M059J (cell line): ENCODE data around the gene IGSF8. TPM values are rescaled to one million over a fixed set of nuclear protein-coding genes. Genes with fewer than 3 reads are reported as not detected.
A peak's percentile ranks its signal among the peaks of the same experiment; 100 is the strongest.

Experiments used
- DNase-seq: peaks from one replicate; pipeline ENCODE4 v3.0.0-alpha.2; 2012; ENCODE audit warnings: low read depth
- total RNA-seq: library from RNA; depleted of rRNA; stranded (reverse); fragments of >200 nt; shearing (Covaris generic); gene quantifications from 2 replicates; pipeline ENCODE4 v1.2.3, GENCODE V29; 2014; rRNA removed

The IGSF8 gene, protein sequence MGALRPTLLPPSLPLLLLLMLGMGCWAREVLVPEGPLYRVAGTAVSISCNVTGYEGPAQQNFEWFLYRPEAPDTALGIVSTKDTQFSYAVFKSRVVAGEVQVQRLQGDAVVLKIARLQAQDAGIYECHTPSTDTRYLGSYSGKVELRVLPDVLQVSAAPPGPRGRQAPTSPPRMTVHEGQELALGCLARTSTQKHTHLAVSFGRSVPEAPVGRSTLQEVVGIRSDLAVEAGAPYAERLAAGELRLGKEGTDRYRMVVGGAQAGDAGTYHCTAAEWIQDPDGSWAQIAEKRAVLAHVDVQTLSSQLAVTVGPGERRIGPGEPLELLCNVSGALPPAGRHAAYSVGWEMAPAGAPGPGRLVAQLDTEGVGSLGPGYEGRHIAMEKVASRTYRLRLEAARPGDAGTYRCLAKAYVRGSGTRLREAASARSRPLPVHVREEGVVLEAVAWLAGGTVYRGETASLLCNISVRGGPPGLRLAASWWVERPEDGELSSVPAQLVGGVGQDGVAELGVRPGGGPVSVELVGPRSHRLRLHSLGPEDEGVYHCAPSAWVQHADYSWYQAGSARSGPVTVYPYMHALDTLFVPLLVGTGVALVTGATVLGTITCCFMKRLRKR
- total RNA-seq = 11.4 and 29.9 TPM in 2 replicates

GRCh38 chr1:160097911-160098851 lies at the start of gene IGSF8:
Gene IGSF8 (minus strand): TSS chr1:160098619. CDS start chr1:160098472, 147 bp downstream.
- peak; percentile 69 for DNase-seq

DNA sequence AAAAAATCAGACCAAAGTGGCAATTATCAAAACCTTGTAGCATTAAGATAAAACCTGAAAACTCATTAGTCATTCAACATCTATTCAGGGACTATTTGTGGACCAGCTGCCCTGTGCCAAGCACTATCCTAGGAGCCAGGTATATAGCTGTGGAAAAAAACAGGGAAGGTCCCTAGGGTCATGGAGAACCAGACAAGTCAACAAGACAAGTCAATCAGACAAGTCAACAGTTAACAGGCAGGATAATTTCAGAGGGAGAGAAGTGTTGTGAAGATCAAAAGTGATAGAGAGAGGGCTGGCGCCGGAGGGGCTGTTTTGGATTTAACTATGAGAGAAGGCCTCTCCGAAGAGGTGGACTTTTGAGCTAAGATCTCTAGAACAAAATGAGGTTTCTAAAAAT lies 49.7 kb upstream of the IGSF8 start:
- no peak for DNase-seq

DNA sequence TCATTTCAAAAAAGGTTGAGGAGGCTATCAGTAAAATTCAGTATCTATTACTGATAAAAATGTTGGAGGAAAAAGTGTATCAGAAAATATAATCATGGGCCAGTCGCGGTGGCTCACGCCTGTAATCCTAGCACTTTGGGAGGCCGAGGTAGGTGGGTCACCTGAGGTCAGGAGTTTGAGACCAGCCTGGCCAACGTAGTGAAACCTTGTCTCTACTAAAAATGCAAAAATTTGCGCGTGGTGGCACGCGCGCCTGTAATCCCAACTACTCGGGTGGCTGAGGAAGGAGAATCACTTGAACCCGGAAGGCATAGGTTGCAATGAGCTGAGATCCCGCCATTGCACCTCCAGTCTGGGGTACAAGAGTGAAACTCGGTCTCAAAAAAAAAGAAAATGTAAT lies 47.7 kb upstream of the IGSF8 start:
- DNase-seq = no peak

GRCh38 chr1:160144921-160145320 lies 46.5 kb upstream of the IGSF8 start:
- DNase-seq = peak; percentile 70

- DNase-seq = no peak
These were observed 45.3 kb upstream of the IGSF8 start for GRCh38 chr1:160143695-160144094.

DNA sequence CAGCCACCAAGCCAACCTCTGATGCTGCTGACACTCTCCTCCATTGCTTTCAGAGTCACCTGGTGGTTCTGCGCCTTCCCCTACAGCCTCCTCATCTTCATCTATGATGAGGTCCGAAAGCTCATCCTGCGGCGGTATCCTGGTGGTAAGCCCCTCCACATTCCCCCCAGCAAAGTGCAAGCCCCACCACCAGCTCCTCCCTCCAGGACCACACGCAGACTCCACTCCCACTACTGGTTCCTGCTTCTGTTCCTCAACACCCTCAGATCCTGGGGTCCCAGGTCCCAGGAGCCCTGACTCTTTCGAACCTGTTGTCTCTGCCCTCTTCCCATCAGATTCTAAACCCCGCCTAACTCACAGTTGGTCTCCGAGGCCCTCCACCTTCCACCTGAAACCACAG lies 41.4 kb upstream of the IGSF8 start:
- DNase-seq = no peak

GRCh38 chr1:160137216-160137862 lies 38.9 kb upstream of the IGSF8 start:
- no peak for DNase-seq

DNA sequence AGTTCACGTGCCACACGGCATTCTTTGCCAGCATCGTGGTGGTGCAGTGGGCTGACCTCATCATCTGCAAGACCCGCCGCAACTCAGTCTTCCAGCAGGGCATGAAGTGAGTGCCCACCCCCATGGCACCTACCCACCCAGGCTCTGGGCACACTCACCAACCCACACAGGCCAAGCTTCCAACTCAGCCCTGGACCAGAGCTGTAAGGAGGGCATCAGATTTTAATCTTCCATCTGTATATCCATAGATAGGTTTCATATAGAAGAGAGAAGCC lies 38.4 kb upstream of the IGSF8 start:
- no peak for DNase-seq

DNA sequence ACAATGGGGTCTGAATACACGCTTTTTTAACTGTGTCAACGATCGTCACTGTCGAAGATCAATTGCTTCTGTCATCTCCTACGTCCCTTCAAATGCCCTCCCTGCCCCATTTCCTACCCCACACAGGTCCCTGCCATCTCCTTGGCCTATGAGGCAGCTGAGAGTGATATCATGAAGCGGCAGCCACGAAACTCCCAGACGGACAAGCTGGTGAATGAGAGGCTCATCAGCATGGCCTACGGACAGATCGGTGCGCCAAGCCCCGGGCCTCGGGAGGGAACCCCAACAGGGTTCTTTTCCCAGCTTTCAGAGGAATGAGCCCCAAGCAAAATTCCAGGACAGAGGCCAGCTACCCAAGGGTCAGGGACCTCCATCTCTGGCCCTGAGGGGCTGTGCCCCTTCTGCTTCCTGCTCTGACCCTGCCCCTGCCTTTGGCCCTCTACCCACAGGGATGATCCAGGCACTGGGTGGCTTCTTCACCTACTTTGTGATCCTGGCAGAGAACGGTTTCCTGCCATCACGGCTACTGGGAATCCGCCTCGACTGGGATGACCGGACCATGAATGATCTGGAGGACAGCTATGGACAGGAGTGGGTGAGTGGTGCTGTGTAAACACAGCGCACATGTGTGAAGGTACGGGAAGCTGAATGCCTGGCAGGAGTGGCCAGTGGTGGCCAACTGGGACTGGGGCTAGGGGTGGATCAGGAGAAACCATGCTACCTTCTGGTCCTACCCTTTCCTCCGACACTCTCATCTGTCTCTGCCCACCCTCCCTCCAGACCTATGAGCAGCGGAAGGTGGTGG lies 37.9 kb upstream of the IGSF8 start:
- no peak for DNase-seq

DNA sequence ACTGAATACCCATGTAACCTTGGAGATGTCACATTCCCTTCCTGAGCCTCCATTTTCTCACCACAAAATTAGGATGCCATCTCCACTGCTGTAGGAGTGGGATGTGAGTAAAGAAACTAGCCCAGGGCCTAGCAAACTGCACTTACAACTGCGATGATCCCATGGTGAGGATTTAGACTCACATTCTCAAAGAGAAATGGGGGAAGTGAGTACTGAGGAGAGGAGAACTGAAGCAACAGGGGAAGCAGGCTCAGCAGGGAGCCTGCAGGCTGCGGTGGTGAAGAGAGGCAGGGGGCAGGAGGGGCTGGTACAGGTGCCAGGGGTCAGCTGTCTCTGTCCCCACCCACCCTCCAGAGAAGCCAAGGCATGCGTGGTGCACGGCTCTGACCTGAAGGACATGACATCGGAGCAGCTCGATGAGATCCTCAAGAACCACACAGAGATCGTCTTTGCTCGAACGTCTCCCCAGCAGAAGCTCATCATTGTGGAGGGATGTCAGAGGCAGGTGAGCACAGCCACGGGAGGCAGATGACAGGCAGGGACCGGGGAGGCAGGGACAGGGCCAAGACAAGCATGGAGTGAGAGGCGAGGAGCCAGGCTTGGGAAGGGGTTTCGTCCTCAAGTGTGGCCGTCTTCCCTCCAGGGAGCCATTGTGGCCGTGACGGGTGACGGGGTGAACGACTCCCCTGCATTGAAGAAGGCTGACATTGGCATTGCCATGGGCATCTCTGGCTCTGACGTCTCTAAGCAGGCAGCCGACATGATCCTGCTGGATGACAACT lies 36.6 kb upstream of the IGSF8 start:
- no peak for DNase-seq

GRCh38 chr1:160133990-160134770 lies 35.8 kb upstream of the IGSF8 start:
- DNase-seq = no peak

DNA sequence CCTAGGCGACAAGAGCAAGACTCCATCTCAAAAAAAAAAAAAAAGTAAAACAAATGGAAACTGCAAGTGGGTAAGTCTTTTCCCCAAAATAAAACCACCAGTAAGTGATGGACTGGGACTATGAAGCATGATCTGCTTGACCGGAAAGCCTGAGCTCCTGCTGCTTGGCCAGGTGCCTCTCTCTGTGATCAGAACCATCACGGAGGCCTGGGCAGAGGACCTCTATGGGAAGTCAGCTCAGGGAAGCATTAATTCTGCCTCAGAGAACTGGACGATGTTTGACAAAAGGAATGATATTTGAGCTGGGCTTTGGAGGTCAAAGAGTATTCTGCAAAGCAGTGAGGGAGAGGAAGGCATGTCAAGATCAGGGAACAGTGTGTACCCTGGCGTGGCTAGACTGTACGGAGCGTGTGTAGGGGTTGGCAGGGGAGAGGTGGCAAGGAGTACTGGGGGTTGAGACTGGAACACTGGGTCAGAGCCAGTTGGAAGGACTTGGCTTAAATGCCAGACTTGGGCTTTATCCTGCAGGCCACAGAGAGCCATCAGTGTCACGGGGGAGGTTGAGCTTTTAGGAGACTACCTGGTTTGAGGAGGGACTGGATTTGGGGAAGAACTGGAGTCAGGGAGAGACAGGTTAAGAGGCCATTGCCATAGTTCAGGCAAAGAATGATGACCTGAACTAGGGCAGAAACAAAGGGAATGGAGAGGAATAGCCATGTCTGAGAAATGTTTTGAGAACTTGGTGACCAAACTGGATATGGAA lies 33.6 kb upstream of the IGSF8 start:
- DNase-seq = no peak

DNA sequence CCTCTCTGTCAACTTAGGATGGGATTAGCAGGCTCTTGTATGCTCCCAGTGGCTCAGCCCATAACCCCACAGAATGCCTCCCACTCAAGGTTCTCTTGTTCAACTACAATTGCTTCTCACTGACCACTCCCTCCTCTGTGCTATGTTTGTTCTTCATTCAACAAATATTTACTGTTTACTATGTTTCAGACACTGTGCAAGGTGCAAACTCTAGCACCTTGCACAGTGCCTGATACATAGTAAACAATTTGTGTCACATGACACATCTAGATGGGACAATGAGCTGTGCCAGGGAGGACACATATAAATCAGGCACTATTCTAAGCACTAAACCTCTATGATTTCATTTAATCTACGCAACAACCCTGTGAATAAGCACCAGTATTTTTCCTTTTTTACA lies 32.5 kb upstream of the IGSF8 start:
- DNase-seq = no peak

DNA sequence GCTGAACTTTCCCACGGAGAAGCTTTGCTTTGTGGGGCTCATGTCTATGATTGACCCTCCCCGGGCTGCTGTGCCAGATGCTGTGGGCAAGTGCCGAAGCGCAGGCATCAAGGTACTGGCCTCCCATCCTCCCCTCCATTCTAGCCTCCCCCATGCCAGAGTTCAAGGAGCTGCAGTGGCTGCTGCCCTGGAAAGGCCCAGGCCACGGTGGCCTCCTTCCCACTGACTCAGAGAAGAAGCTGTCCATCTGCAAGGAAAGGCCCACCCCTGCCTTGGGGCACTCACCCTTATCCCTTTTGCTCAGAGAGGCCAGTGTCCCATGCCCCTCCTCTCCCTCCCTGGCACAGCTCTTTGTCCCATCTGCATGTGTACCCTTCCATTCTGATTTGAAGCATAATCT lies 32.1 kb upstream of the IGSF8 start:
- no peak for DNase-seq

DNA sequence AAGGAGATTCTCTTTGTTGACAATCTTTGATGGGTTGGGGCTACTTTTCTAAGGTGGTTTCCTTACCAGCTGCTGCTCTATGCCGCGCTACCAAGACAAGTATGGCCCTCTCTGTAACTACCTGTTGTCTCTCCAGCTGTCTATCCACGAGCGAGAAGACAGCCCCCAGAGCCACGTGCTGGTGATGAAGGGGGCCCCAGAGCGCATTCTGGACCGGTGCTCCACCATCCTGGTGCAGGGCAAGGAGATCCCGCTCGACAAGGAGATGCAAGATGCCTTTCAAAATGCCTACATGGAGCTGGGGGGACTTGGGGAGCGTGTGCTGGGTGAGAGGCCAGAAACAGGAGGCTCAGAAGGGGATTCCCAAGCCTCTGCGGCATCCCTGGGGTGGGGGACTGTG lies 31.5 kb upstream of the IGSF8 start:
- no peak for DNase-seq

- no peak for DNase-seq
These were observed 31.1 kb upstream of the IGSF8 start for GRCh38 chr1:160129558-160129957.

DNA sequence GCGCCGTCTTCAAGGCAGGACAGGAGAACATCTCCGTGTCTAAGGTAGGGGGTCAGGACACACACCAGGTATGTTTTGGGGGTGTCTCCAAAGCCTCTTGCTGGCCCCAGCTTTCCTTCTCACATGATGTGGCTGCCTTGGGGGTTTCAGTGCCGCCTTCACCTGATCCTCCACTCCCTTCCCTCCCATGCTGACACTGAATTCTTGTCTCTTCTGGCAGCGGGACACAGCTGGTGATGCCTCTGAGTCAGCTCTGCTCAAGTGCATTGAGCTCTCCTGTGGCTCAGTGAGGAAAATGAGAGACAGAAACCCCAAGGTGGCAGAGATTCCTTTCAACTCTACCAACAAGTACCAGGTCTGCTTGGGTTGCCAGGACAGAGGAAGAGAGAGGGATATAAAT lies 30.6 kb upstream of the IGSF8 start:
- DNase-seq = peak; percentile 51

- no peak for DNase-seq
These were observed 30.2 kb upstream of the IGSF8 start for GRCh38 chr1:160128636-160129035.
